A549 (cell line): Measurements from ENCODE around the gene PARP8. TPM values are rescaled to one million over a fixed set of nuclear protein-coding genes. Genes with fewer than 3 reads are reported as not detected.

Experiments
- ATAC-seq, 2 experiments: fragments of 200-7000 bp in 1 of 2; fragments of >200 bp in 1 of 2; cut with Nextera tagmentation in 1 of 2; cut with Tn5 transposase in 1 of 2; 3 replicates each; pipeline versions ENCODE4 v1.8.0 to v1.9.1; 2018 to 2020; ENCODE audit warnings: mild to moderate bottlenecking in 1 of 2, moderate library complexity in 1 of 2
- CTCF ChIA-PET: fragments of 300-600 bp; sonication (Branson Sonifier 250); formaldehyde crosslinking; extraction: SDS; loops from one replicate; lab custom pipeline; 2021; ENCODE audit warnings: antibody characterized with exemption, inconsistent platforms; lab: Yijun Ruan, JAX
- POLR2A ChIA-PET: fragments of 350-600 bp; formaldehyde crosslinking; extraction: SDS; loops from one replicate; lab custom pipeline; 2021; ENCODE audit warnings: antibody characterized with exemption, inconsistent platforms; lab: Yijun Ruan, JAX
- DNase-seq, 2 experiments: peaks; one replicate each; pipeline versions ENCODE4 v3.0.0 to v3.0.0-alpha.2; 2011 to 2016; ENCODE audit warnings: low read depth in 1 of 2, low spot score in 1 of 2
- FAIRE-seq: peaks from 2 replicates; lab custom pipeline; 2011; peaks lifted over from hg19 to GRCh38; lab: Jason Lieb, UNC
- H3K27ac ChIP-seq, 2 experiments: fragments of >200 bp; sonication (Bioruptor Twin); formaldehyde crosslinking; 3 replicates each; pipeline ENCODE4 v1.5.1; 2016 to 2017
- H3K4me1 ChIP-seq: fragments of >200 bp; sonication (Bioruptor Twin); formaldehyde crosslinking; 3 replicates; pipeline ENCODE4 v1.6.1; 2016
- H3K4me2 ChIP-seq: fragments of >200 bp; sonication (Bioruptor Twin); formaldehyde crosslinking; 3 replicates; pipeline ENCODE4 v1.6.1; 2016
- H3K4me3 ChIP-seq: fragments of >200 bp; sonication (Bioruptor Twin); formaldehyde crosslinking; 3 replicates; pipeline ENCODE4 v1.5.1; 2016
- H3K9me3 ChIP-seq: fragments of >200 bp; sonication (Bioruptor Twin); formaldehyde crosslinking; 3 replicates; pipeline ENCODE4 v1.6.1; 2016
- CBX2 ChIP-seq: fragments of 200-600 bp; sonication (generic); IDR thresholded peaks from 2 replicates; pipeline ENCODE4 v1.6.1; 2016; ENCODE audit warnings: low read depth, mild to moderate bottlenecking, borderline replicate concordance
- FOSB ChIP-seq: fragments of 250-450 bp; sonication (Bioruptor Pico); IDR thresholded peaks from 2 replicates; pipeline ENCODE4 v1.5.0; 2020; ENCODE audit warnings: mild to moderate bottlenecking, moderate library complexity
- FOSL2 ChIP-seq, 2 experiments: fragments of 450-650 bp in 1 of 2; fragments of >200 bp in 1 of 2; sonication (Bioruptor Twin) in 1 of 2; formaldehyde crosslinking; IDR thresholded peaks; 2 replicates each; pipeline versions ENCODE4 v1.5.0 to v1.6.1; 2016 to 2020; ENCODE audit warnings: mild to moderate bottlenecking in 1 of 2, moderate library complexity in 1 of 2
- HEYL ChIP-seq: fragments of 250-450 bp; sonication (Bioruptor Pico); IDR thresholded peaks from 2 replicates; pipeline ENCODE4 v1.8.0; 2021; ENCODE audit warnings: mild to moderate bottlenecking, moderate library complexity
- HOXA7 ChIP-seq: fragments of 250-450 bp; sonication (Bioruptor Pico); IDR thresholded peaks from 2 replicates; pipeline ENCODE4 v1.5.0; 2020; ENCODE audit warnings: mild to moderate bottlenecking, moderate library complexity
- MAZ ChIP-seq: fragments of 150-350 bp; IDR thresholded peaks from 2 replicates; pipeline ENCODE4 v1.6.1; 2014; ENCODE audit warnings: antibody characterized with exemption, low read depth, low read length, borderline replicate concordance
- NPAS2 ChIP-seq: fragments of 250-450 bp; sonication (Bioruptor Pico); IDR thresholded peaks from 2 replicates; pipeline ENCODE4 v1.8.0; 2022; ENCODE audit warnings: mild to moderate bottlenecking, moderate library complexity, borderline replicate concordance
- POLR2AphosphoS2 ChIP-seq: conservative IDR thresholded peaks from 2 replicates; pipeline ENCODE4 v1.6.1; 2012; ENCODE audit warnings: low read length, improper control_type of control experiment, inconsistent platforms
- RARB ChIP-seq: fragments of 250-450 bp; sonication (Bioruptor Pico); IDR thresholded peaks from 2 replicates; pipeline ENCODE4 v1.8.0; 2021; ENCODE audit warnings: mild to moderate bottlenecking, moderate library complexity
- SMC3 ChIP-seq: fragments of >200 bp; sonication (Bioruptor Twin); formaldehyde crosslinking; IDR thresholded peaks from 3 replicates; pipeline ENCODE4 v1.6.1; 2018; ENCODE audit warnings: inconsistent platforms
- ZC3H11A ChIP-seq: fragments of 450-650 bp; IDR thresholded peaks from 2 replicates; pipeline ENCODE4 v1.6.1; 2014; ENCODE audit warnings: antibody characterized with exemption, mild to moderate bottlenecking
- ZNF302 ChIP-seq: fragments of 250-450 bp; sonication (Bioruptor Pico); IDR thresholded peaks from 2 replicates; pipeline ENCODE4 v1.9.0; 2021; ENCODE audit warnings: inconsistent platforms, mild to moderate bottlenecking, moderate library complexity
- WGBS: methylation state at CpG from one replicate; pipeline ENCODE4 v1.1.6; 2017; ENCODE audit errors: missing lambda C conversion rate; 5-methylcytosine and 5-hydroxymethylcytosine counted together
- polyA plus RNA-seq, 4 experiments: library from polyadenylated mRNA; depleted of rRNA in 3 of 4; stranded (reverse); fragments of >200 nt; fragmentation: RNase III in 1 of 4; extraction: RNeasy Plus Mini Kit Qiagen cat#74134 plus additional on column Dnase treatment in 1 of 4; gene quantifications; 2 replicates in 3 of 4; 3 replicates in 1 of 4; pipeline ENCODE4 v1.2.3, GENCODE V29; 2011 to 2017
- TF ChIP-seq, protein P1 (sequence below): fragments of 150-350 bp; IDR thresholded peaks from 2 replicates; pipeline ENCODE4 v1.6.1; 2014; ENCODE audit warnings: low read depth, mild to moderate bottlenecking, low read length
- TF ChIP-seq, protein P2 (sequence below): fragments of 450-650 bp; IDR thresholded peaks from 2 replicates; pipeline ENCODE4 v1.6.1; 2014; ENCODE audit warnings: antibody characterized with exemption
- TF ChIP-seq, protein P3 (sequence below): fragments of >200 bp; sonication (Bioruptor Twin); formaldehyde crosslinking; IDR thresholded peaks from 3 replicates; pipeline ENCODE4 v1.6.1; 2016
- TF ChIP-seq, protein P4 (sequence below): fragments of >200 bp; sonication (Bioruptor Twin); formaldehyde crosslinking; IDR thresholded peaks from 3 replicates; pipeline ENCODE4 v1.5.1; 2016
- TF ChIP-seq, protein P5 (sequence below): fragments of 200-600 bp; sonication (generic); IDR thresholded peaks from 2 replicates; pipeline ENCODE4 v1.6.1; 2016; ENCODE audit warnings: antibody characterized with exemption, mild to moderate bottlenecking, moderate library complexity
- TF ChIP-seq, protein P6 (sequence below): IDR thresholded peaks from 2 replicates; pipeline ENCODE4 v1.6.1; 2012

The PARP8 gene
- polyA plus RNA-seq, 2 of the 4 experiments (the other 2 are of a cell fraction) = 0.01 to 0.48 TPM

DNA sequence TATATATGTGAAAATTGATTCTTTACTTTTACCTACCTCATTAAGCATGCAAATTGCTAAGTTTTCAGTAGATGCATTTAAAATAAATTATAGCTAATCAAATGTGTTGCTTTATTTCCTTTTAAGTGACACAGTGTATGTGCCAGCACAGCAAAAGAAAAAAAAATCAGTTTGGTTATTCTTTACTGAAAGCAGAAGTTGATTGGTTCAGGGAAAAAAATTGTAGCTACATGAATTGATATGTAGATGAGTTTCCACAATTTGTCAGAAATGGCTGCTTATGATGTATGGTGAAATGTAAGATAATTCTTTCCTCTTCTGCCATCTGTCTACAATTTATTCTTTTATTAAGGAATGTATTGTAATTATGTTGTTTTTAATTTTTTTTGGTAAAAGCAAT, 57.8 kb downstream of the PARP8 start:
- Histone ChIP-seq H3K4me3 (no peak overlapping the region), H3K4me1 (no peaks in the 10 kb centered on the region), H3K4me2 (no peak overlapping the region), H3K27ac (no peak overlapping the region), H3K9me3 (no peaks in the 10 kb centered on the region)
- no peak for TF ChIP-seq ZNF302 (CRISPR knock-in tag)
- TF ChIP-seq, protein P1, sequence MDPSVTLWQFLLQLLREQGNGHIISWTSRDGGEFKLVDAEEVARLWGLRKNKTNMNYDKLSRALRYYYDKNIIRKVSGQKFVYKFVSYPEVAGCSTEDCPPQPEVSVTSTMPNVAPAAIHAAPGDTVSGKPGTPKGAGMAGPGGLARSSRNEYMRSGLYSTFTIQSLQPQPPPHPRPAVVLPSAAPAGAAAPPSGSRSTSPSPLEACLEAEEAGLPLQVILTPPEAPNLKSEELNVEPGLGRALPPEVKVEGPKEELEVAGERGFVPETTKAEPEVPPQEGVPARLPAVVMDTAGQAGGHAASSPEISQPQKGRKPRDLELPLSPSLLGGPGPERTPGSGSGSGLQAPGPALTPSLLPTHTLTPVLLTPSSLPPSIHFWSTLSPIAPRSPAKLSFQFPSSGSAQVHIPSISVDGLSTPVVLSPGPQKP = no peak
- no peak for DNase-seq
- no peak for FAIRE-seq
- POLR2A ChIA-PET = no interaction called here
- ATAC-seq = no peak
- CTCF ChIA-PET = no interaction called here

DNA sequence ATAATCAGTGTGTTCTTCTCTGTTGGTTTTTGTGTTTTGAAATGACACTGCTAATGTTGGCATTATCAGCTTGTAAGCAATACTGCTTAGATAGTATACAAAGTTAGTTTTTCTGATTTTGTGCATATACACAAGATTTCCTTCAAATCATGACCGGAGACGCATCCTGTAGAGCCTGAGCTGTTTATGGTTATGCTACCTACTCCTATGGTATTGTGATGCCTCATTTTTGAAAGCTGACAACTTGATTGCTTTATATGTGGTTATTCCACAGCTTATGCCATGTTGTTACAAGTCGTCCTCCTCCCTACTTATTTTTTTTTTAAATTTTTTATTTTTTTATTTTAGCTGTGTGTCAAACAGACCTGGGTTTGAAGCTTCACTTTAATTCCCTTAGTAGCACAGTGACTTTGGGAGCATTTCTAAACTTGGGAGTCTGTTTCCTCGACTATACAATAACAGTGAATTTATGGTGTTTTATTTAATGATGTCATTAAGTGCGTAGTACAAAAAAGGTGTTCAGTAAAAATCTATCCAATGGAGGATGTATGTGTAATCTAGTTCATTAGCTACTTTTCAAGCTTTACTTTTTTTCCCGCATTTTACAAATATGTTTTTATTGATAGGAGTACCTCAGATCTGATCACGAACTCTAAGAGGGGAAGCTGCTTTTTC, 59.5 kb downstream of the PARP8 start:
- FAIRE-seq = no peak
- WGBS = 27% methylated on average over 7 of the region's 7 CpGs
- CTCF ChIA-PET = no interaction called here

DNA sequence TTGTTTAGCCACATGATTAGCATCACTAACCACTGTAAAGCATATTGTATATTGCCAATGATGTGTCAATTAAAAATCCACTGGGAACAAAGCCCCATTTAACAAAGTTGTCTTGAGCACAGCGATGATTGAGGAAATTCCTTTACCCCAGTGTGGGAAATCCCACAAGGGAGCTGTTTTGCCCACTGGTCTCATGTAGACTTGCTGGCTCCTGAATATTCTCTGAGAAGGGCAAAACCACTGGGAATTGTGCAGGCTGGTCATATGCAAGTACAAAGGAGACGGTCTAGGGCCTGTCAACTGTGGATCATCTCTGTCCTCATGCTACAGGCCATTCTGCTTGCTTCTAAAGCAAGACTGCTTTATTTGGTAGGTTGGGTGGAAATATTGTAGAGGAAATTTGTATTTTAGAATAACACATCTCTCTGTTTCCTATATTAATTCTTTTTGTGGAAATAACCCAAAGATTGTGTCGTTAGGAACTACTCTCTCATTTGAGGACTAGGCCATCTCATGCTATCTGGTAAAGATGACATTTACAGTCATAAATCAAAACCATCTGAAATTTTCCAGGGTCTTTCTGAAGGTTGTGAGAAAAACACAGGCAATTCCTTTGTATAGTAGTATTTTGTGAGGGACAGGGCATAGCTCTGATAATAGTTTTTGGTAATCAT, 60.2 kb downstream of the PARP8 start:
- FAIRE-seq (no peak), ATAC-seq (no peak), DNase-seq (no peak)
- 23% methylated on average over 3 of the region's 3 CpGs for WGBS
- H3K9me3 ChIP-seq = no peaks in the 10 kb centered on the region
- H3K4me2 ChIP-seq = no peak overlapping the region
- H3K27ac ChIP-seq = no peak overlapping the region
- ChIA-PET POLR2A (no interaction called here), CTCF (no interaction called here)
- H3K4me3 ChIP-seq = no peak overlapping the region
- H3K4me1 ChIP-seq = no peaks in the 10 kb centered on the region
- TF ChIP-seq FOSL2 (IDR thresholded peaks at IDR 0.05) (no peak), FOSL2 (CRISPR knock-in tag; IDR thresholded peaks at IDR 0.05) (no peak), HOXA7 (CRISPR knock-in tag) (no peak), NPAS2 (CRISPR knock-in tag) (no peak), MAZ (no peak), CBX2 (no peak), HEYL (no peak), ZNF302 (CRISPR knock-in tag) (no peak), RARB (CRISPR knock-in tag) (no peak)
- TF ChIP-seq, protein P2, sequence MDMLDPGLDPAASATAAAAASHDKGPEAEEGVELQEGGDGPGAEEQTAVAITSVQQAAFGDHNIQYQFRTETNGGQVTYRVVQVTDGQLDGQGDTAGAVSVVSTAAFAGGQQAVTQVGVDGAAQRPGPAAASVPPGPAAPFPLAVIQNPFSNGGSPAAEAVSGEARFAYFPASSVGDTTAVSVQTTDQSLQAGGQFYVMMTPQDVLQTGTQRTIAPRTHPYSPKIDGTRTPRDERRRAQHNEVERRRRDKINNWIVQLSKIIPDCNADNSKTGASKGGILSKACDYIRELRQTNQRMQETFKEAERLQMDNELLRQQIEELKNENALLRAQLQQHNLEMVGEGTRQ = no peak
- TF ChIP-seq, protein P3, sequence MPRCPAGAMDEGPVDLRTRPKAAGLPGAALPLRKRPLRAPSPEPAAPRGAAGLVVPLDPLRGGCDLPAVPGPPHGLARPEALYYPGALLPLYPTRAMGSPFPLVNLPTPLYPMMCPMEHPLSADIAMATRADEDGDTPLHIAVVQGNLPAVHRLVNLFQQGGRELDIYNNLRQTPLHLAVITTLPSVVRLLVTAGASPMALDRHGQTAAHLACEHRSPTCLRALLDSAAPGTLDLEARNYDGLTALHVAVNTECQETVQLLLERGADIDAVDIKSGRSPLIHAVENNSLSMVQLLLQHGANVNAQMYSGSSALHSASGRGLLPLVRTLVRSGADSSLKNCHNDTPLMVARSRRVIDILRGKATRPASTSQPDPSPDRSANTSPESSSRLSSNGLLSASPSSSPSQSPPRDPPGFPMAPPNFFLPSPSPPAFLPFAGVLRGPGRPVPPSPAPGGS = no peak
- TF ChIP-seq, protein P4, sequence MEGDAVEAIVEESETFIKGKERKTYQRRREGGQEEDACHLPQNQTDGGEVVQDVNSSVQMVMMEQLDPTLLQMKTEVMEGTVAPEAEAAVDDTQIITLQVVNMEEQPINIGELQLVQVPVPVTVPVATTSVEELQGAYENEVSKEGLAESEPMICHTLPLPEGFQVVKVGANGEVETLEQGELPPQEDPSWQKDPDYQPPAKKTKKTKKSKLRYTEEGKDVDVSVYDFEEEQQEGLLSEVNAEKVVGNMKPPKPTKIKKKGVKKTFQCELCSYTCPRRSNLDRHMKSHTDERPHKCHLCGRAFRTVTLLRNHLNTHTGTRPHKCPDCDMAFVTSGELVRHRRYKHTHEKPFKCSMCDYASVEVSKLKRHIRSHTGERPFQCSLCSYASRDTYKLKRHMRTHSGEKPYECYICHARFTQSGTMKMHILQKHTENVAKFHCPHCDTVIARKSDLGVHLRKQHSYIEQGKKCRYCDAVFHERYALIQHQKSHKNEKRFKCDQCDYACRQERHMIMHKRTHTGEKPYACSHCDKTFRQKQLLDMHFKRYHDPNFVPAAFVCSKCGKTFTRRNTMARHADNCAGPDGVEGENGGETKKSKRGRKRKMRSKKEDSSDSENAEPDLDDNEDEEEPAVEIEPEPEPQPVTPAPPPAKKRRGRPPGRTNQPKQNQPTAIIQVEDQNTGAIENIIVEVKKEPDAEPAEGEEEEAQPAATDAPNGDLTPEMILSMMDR = no peak

More for the DNA sequence above, 59.5 kb downstream of the PARP8 start:
- Histone ChIP-seq H3K4me1 (no peaks in the 10 kb centered on the region), H3K4me2 (no peak overlapping the region), H3K9me3 (no peaks in the 10 kb centered on the region), H3K4me3 (no peak overlapping the region), H3K27ac (no peak overlapping the region)
- DNase-seq (no peak), ATAC-seq (no peak)
- TF ChIP-seq FOSB (CRISPR knock-in tag) (no peak), POLR2AphosphoS2 (no peak), ZC3H11A (no peak), ZNF302 (CRISPR knock-in tag) (no peak), SMC3 (no peak)
- TF ChIP-seq, protein P2 = no peak
- TF ChIP-seq, protein P5, sequence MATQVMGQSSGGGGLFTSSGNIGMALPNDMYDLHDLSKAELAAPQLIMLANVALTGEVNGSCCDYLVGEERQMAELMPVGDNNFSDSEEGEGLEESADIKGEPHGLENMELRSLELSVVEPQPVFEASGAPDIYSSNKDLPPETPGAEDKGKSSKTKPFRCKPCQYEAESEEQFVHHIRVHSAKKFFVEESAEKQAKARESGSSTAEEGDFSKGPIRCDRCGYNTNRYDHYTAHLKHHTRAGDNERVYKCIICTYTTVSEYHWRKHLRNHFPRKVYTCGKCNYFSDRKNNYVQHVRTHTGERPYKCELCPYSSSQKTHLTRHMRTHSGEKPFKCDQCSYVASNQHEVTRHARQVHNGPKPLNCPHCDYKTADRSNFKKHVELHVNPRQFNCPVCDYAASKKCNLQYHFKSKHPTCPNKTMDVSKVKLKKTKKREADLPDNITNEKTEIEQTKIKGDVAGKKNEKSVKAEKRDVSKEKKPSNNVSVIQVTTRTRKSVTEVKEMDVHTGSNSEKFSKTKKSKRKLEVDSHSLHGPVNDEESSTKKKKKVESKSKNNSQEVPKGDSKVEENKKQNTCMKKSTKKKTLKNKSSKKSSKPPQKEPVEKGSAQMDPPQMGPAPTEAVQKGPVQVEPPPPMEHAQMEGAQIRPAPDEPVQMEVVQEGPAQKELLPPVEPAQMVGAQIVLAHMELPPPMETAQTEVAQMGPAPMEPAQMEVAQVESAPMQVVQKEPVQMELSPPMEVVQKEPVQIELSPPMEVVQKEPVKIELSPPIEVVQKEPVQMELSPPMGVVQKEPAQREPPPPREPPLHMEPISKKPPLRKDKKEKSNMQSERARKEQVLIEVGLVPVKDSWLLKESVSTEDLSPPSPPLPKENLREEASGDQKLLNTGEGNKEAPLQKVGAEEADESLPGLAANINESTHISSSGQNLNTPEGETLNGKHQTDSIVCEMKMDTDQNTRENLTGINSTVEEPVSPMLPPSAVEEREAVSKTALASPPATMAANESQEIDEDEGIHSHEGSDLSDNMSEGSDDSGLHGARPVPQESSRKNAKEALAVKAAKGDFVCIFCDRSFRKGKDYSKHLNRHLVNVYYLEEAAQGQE = no peak
- TF ChIP-seq, protein P6, sequence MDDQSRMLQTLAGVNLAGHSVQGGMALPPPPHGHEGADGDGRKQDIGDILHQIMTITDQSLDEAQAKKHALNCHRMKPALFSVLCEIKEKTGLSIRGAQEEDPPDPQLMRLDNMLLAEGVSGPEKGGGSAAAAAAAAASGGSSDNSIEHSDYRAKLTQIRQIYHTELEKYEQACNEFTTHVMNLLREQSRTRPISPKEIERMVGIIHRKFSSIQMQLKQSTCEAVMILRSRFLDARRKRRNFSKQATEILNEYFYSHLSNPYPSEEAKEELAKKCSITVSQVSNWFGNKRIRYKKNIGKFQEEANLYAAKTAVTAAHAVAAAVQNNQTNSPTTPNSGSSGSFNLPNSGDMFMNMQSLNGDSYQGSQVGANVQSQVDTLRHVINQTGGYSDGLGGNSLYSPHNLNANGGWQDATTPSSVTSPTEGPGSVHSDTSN = no peak
- POLR2A ChIA-PET = no interaction called here
